Prostate gland (tissue), 2 donors: ENCODE data around the gene JAG2.

Experiments
- CTCF ChIP-seq, 4 experiments: fragments of 200-600 bp in 2 of 4; fragments of 450-650 bp in 2 of 4; sonication (generic) in 2 of 4; IDR thresholded peaks; 1 replicate in 3 of 4; 2 replicates in 1 of 4; pipeline ENCODE4 v1.5.1; 2016 to 2019; ENCODE audit warnings: antibody characterized with exemption in 4 of 4, mild to moderate bottlenecking in 2 of 4, moderate library complexity in 2 of 4
- POLR2A ChIP-seq: fragments of 450-650 bp; IDR thresholded peaks from one replicate; pipeline ENCODE4 v1.6.1; 2016; ENCODE audit warnings: antibody characterized with exemption, mild to moderate bottlenecking
- POLR2AphosphoS5 ChIP-seq: sonication (generic); formaldehyde crosslinking; IDR thresholded peaks from one replicate; pipeline ENCODE4 v1.6.1; 2017; ENCODE audit warnings: antibody characterized with exemption

GRCh38 chr14:105149146-105149781 is 19.3 kb downstream of the JAG2 start:
- TF ChIP-seq CTCF (IDR thresholded peaks at IDR 0.05) (no peak), POLR2AphosphoS5 (no peak), POLR2A (no peak)
